Vagina (tissue), 2 donors: ENCODE results near the gene XRCC5. TPM values are rescaled to one million over a fixed set of nuclear protein-coding genes. Genes with fewer than 3 reads are reported as not detected.
"Not testable (repeated sequence)": the region's sequence is repeated elsewhere in the genome, so short reads cannot be mapped to it uniquely, and the experiment has no call there.

Source experiments
- DNase-seq, 2 donors: peaks; one replicate each; pipeline ENCODE4 v3.0.0-alpha.2; 2017; ENCODE audit errors: extremely low spot score in 2 of 2
- H3K27ac ChIP-seq: fragments of 200-600 bp; sonication (generic); one replicate; pipeline ENCODE4 v1.5.1; 2019
- H3K27me3 ChIP-seq: fragments of 200-600 bp; sonication (generic); one replicate; pipeline ENCODE4 v1.5.1; 2019
- H3K36me3 ChIP-seq, 2 donors: fragments of 200-600 bp; sonication (generic); one replicate each; pipeline ENCODE4 v1.5.1; 2017 to 2019
- H3K4me1 ChIP-seq: fragments of 200-600 bp; sonication (generic); one replicate; pipeline ENCODE4 v1.5.1; 2019
- H3K4me3 ChIP-seq, 2 donors: fragments of 200-600 bp; sonication (generic); 1 replicate in 1 of 2; 2 replicates in 1 of 2; pipeline ENCODE4 v1.5.1; 2016 to 2019
- H3K9me3 ChIP-seq: fragments of 200-600 bp; sonication (generic); one replicate; pipeline ENCODE4 v1.5.1; 2019
- POLR2A ChIP-seq, 2 donors: fragments of 450-650 bp; IDR thresholded peaks; one replicate each; pipeline ENCODE4 v1.6.1; 2017; ENCODE audit warnings: antibody characterized with exemption in 2 of 2, mild to moderate bottlenecking in 2 of 2, moderate library complexity in 2 of 2
- POLR2AphosphoS5 ChIP-seq, 2 donors: sonication (generic); formaldehyde crosslinking; IDR thresholded peaks; one replicate each; pipeline ENCODE4 v1.9.0; 2017; ENCODE audit warnings: antibody characterized with exemption in 2 of 2, mild to moderate bottlenecking in 2 of 2, low read depth in 1 of 2; ENCODE audit not compliant: insufficient read depth in 1 of 2
- intact Hi-C: fragments of 100-400 bp; cut with DNase I; formaldehyde crosslinking; loops from one replicate; pipeline ENCODE4 v1.15.1; 2023
- total RNA-seq: library from RNA; depleted of rRNA; stranded (reverse); fragments of >200 nt; gene quantifications from one replicate; pipeline ENCODE4 v1.2.3, GENCODE V29; 2016
- TF ChIP-seq, protein P1 (sequence below), 3 experiments: fragments of 450-650 bp in 2 of 3; fragments of 200-600 bp in 1 of 3; sonication (generic) in 1 of 3; IDR thresholded peaks; one replicate each; pipeline ENCODE4 v1.5.1; 2017 to 2019; ENCODE audit warnings: antibody characterized with exemption in 3 of 3, mild to moderate bottlenecking in 2 of 3, moderate library complexity in 2 of 3

XRCC5 gene
- total RNA-seq, 1 donor from 2014 or later = 118 TPM

GRCh38 chr2:216133397-216133796, 24.2 kb downstream of the XRCC5 start:
- peaks cover 0 to 97% of the 10 kb centered on the region in 2 donors for H3K36me3 ChIP-seq
- intact Hi-C loops = no loop called here
- H3K4me3 ChIP-seq = no peak overlapping the region
- TF ChIP-seq, protein P1, sequence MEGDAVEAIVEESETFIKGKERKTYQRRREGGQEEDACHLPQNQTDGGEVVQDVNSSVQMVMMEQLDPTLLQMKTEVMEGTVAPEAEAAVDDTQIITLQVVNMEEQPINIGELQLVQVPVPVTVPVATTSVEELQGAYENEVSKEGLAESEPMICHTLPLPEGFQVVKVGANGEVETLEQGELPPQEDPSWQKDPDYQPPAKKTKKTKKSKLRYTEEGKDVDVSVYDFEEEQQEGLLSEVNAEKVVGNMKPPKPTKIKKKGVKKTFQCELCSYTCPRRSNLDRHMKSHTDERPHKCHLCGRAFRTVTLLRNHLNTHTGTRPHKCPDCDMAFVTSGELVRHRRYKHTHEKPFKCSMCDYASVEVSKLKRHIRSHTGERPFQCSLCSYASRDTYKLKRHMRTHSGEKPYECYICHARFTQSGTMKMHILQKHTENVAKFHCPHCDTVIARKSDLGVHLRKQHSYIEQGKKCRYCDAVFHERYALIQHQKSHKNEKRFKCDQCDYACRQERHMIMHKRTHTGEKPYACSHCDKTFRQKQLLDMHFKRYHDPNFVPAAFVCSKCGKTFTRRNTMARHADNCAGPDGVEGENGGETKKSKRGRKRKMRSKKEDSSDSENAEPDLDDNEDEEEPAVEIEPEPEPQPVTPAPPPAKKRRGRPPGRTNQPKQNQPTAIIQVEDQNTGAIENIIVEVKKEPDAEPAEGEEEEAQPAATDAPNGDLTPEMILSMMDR (IDR thresholded peaks at IDR 0.05) = no peak
- TF ChIP-seq POLR2A (IDR thresholded peaks at IDR 0.05) (no peak), POLR2AphosphoS5 (IDR thresholded peaks at IDR 0.05; ENCODE audit: insufficient read depth in 1 of 2, low read depth in 1 of 2) (no peak)
- no peaks in the 10 kb centered on the region for H3K27me3 ChIP-seq
- no peak for DNase-seq
- H3K9me3 ChIP-seq = no peaks in the 10 kb centered on the region
- H3K27ac ChIP-seq = no peak overlapping the region
- H3K4me1 ChIP-seq = no peaks in the 10 kb centered on the region

DNA sequence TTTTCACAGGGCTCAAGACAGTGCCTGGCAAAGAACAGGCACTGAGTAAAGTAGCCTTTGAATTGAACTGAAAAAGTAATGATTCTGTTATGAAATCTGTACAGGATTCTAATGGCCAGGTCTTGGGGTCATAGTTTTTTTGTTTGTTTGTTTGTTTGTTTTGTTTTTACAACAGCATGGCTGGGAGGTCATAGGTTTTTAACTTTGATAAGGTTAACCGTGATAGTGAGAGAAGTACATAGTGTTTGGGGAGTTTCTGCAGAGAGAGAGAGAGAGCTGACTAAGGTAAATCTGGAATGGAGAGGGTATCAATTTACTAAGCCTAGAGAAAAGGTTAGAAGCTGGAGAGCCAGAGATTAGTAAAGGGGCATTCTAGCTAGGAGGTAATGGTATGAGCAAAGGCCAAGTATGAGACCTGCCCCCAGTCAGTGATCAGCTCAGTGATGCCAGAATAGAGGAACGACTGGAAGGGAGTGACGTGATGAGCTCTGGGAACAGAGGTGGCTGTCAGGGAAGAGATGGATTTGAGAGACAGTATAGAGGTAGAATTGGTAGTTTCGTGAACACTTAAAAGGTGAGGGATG, 25.9 kb downstream of the XRCC5 start:
- no peak for TF ChIP-seq POLR2A (IDR thresholded peaks at IDR 0.05)
- TF ChIP-seq, protein P1 (IDR thresholded peaks at IDR 0.05) = no peak
- TF ChIP-seq POLR2AphosphoS5 (IDR thresholded peaks at IDR 0.05; ENCODE audit: insufficient read depth in 1 of 2, low read depth in 1 of 2) = no peak
- Histone ChIP-seq H3K36me3 (peaks cover 0 to 97% of the 10 kb centered on the region in 2 donors), H3K27me3 (no peaks in the 10 kb centered on the region), H3K4me1 (no peaks in the 10 kb centered on the region), H3K27ac (no peak overlapping the region), H3K4me3 (no peak overlapping the region), H3K9me3 (no peaks in the 10 kb centered on the region)
- no peak for DNase-seq
- intact Hi-C loops = no loop called here

DNA sequence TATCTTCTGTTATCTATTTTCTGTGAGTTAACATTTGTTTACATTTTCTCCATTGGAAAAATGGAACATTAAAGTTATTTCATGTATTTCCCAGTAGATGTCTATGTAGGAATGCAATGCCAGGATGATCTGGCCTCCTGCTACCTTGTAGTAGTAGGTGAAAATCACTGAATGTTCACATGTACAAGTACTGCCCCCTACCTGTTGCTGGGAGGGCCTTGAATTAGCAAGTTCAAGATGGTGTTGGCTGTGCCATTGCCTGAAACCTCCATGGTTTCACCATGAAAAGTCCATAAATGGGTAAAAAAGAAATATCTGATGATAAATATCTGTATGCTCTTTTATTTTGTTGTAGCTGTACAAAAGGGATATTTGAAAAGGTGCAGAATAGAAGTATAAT, 30.7 kb downstream of the XRCC5 start:
- H3K4me1 ChIP-seq = no peaks in the 10 kb centered on the region
- TF ChIP-seq, protein P1 (IDR thresholded peaks at IDR 0.05) = no peak
- no peak for TF ChIP-seq POLR2A (IDR thresholded peaks at IDR 0.05)
- TF ChIP-seq POLR2AphosphoS5 (IDR thresholded peaks at IDR 0.05; ENCODE audit: insufficient read depth in 1 of 2, low read depth in 1 of 2) = no peak
- no peak overlapping the region for H3K4me3 ChIP-seq
- DNase-seq = no peak
- intact Hi-C loops = no loop called here
- no peaks in the 10 kb centered on the region for H3K27me3 ChIP-seq
- no peaks in the 10 kb centered on the region for H3K9me3 ChIP-seq
- H3K36me3 ChIP-seq = peaks cover 5 to 90% of the 10 kb centered on the region in 2 donors
- H3K27ac ChIP-seq = no peak overlapping the region

- H3K27ac ChIP-seq, DNase-seq, intact Hi-C loops, H3K9me3 ChIP-seq, H3K4me1 ChIP-seq, H3K4me3 ChIP-seq, H3K27me3 ChIP-seq: not testable (repeated sequence)
- peaks cover 5 to 90% of the 10 kb centered on the region in 2 donors for H3K36me3 ChIP-seq
Observed at GRCh38 chr2:216141516-216141915, 32.4 kb downstream of the XRCC5 start.

- DNase-seq = no peak
- H3K36me3 ChIP-seq = peaks cover 5 to 88% of the 10 kb centered on the region in 2 donors
Observed at GRCh38 chr2:216142540-216142939, 33.4 kb downstream of the XRCC5 start.

More at GRCh38 chr2:216142540-216142939, 33.4 kb downstream of the XRCC5 start:
- TF ChIP-seq POLR2A (IDR thresholded peaks at IDR 0.05) = no peak
- TF ChIP-seq, protein P1 (IDR thresholded peaks at IDR 0.05) = no peak
- no peak for TF ChIP-seq POLR2AphosphoS5 (IDR thresholded peaks at IDR 0.05; ENCODE audit: insufficient read depth in 1 of 2, low read depth in 1 of 2)
- Histone ChIP-seq H3K4me3 (no peak overlapping the region), H3K9me3 (no peaks in the 10 kb centered on the region), H3K27me3 (no peaks in the 10 kb centered on the region), H3K4me1 (no peaks in the 10 kb centered on the region), H3K27ac (no peak overlapping the region)
- intact Hi-C loops = no loop called here
